Measurements from ENCODE around the gene TUBA4B. TPM values are rescaled to one million over a fixed set of nuclear protein-coding genes. Genes with fewer than 3 reads are reported as not detected.

The TUBA4B gene
- polyA plus RNA-seq, 3 donors, result not detected

GRCh38 chr2:219287580-219288265 is 34.7 kb downstream of the TUBA4B start:
- Histone ChIP-seq H3K27me3 (ENCODE audit: control insufficient read depth in 2 of 2, insufficient read depth in 2 of 2, low read length in 2 of 2) (no peaks in the 10 kb centered on the region), H3K27ac (ENCODE audit: low read depth in 1 of 2, low read length in 2 of 2) (no peak overlapping the region), H3K4me2 (replicated peaks; ENCODE audit: extremely low read depth, low read length, poor library complexity, severe bottlenecking) (no peak overlapping the region), H3K4me1 (ENCODE audit: control insufficient read depth in 1 of 2, insufficient read depth in 2 of 2, low read length in 2 of 2) (no peaks in the 10 kb centered on the region), H3K9ac (ENCODE audit: insufficient read depth, low read length, poor library complexity, severe bottlenecking) (no peak overlapping the region), H3K9me3 (replicated peaks in 1 of 2; ENCODE audit: control insufficient read depth in 1 of 2, insufficient read depth in 1 of 2, low read length in 2 of 2) (no peaks in the 10 kb centered on the region), H2AFZ (ENCODE audit: insufficient read depth, low read depth, low read length, poor library complexity, severe bottlenecking) (no peak overlapping the region), H4K20me1 (ENCODE audit: insufficient read depth, low read length) (peaks cover 5% of the 10 kb centered on the region), H3K79me2 (ENCODE audit: insufficient read depth, low read length) (no peaks in the 10 kb centered on the region), H3K36me3 (replicated peaks in 1 of 2; ENCODE audit: control insufficient read depth in 1 of 2, insufficient read depth in 2 of 2, low read length in 2 of 2) (peaks cover 31 to 34% of the 10 kb centered on the region in 2 donors), H3K4me3 (replicated peaks in 1 of 3; ENCODE audit: low read depth in 2 of 3, low read length in 3 of 3) (no peak overlapping the region)
- 72% methylated on average over 8 of the region's 10 CpGs for WGBS (ENCODE audit: insufficient coverage)
- TF ChIP-seq CTCF (IDR thresholded peaks at IDR 0.05), result no peak
- Mint-ChIP-seq H3K36me3 (peaks cover 34 to 35% of the 10 kb centered on the region in 2 donors), H3K4me3 (no peak overlapping the region), H3K9me3 (peaks cover 0 to 1% (median 0%) of the 10 kb centered on the region in 7 donors), H3K27me3 (ENCODE audit: low read depth in 3 of 3) (peaks cover 1 to 11% (median 8%) of the 10 kb centered on the region in 3 donors), H3K4me1 (peaks cover 2% of the 10 kb centered on the region), H3K27ac (peak overlapping the region in 1 of 7 donors; percentile 57)
- intact Hi-C loops (cut with micrococcal nuclease), result no loop called here
- DNase-seq, result no peak

- H3K27ac ChIP-seq (ENCODE audit: low read depth in 1 of 2, low read length in 2 of 2), result no peak overlapping the region
Measured at GRCh38 chr2:219289195-219289536, 36.1 kb downstream of the TUBA4B start.

More at GRCh38 chr2:219289195-219289536, 36.1 kb downstream of the TUBA4B start:
- H3K9me3 Mint-ChIP-seq, result peaks cover 0 to 2% (median 0%) of the 10 kb centered on the region in 7 donors
- WGBS (ENCODE audit: insufficient coverage), result 95% methylated on average over 6 of the region's 6 CpGs
- H4K20me1 ChIP-seq (ENCODE audit: insufficient read depth, low read length), result peaks cover 5% of the 10 kb centered on the region
- peaks cover 20% of the 10 kb centered on the region in 2 donors for H3K36me3 Mint-ChIP-seq
- no peaks in the 10 kb centered on the region for H3K9me3 ChIP-seq (replicated peaks in 1 of 2; ENCODE audit: control insufficient read depth in 1 of 2, insufficient read depth in 1 of 2, low read length in 2 of 2)
- no peak for DNase-seq
- no peaks in the 10 kb centered on the region for H3K79me2 ChIP-seq (ENCODE audit: insufficient read depth, low read length)
- peaks cover 0 to 8% of the 10 kb centered on the region in 2 donors for H3K27me3 ChIP-seq (ENCODE audit: control insufficient read depth in 2 of 2, insufficient read depth in 2 of 2, low read length in 2 of 2)
- H3K36me3 ChIP-seq (replicated peaks in 1 of 2; ENCODE audit: control insufficient read depth in 1 of 2, insufficient read depth in 2 of 2, low read length in 2 of 2), result peaks cover 17 to 20% of the 10 kb centered on the region in 2 donors
- TF ChIP-seq CTCF (IDR thresholded peaks at IDR 0.05), result no peak
- H3K27ac Mint-ChIP-seq, result no peak overlapping the region
- peaks cover 5% of the 10 kb centered on the region for H3K4me1 Mint-ChIP-seq
- H3K9ac ChIP-seq (ENCODE audit: insufficient read depth, low read length, poor library complexity, severe bottlenecking), result no peak overlapping the region
- peaks cover 4 to 24% (median 17%) of the 10 kb centered on the region in 3 donors for H3K27me3 Mint-ChIP-seq (ENCODE audit: low read depth in 3 of 3)
- intact Hi-C loops (cut with micrococcal nuclease), result no loop called here
- peaks cover 2 to 3% of the 10 kb centered on the region in 2 donors for H3K4me1 ChIP-seq (ENCODE audit: control insufficient read depth in 1 of 2, insufficient read depth in 2 of 2, low read length in 2 of 2)
- H3K4me3 ChIP-seq (replicated peaks in 1 of 3; ENCODE audit: low read depth in 2 of 3, low read length in 3 of 3), result no peak overlapping the region
- no peak overlapping the region for H3K4me3 Mint-ChIP-seq
- H3K4me2 ChIP-seq (replicated peaks; ENCODE audit: extremely low read depth, low read length, poor library complexity, severe bottlenecking), result no peak overlapping the region
- H2AFZ ChIP-seq (ENCODE audit: insufficient read depth, low read depth, low read length, poor library complexity, severe bottlenecking), result no peak overlapping the region
